Ovary (tissue), 9 donors: ENCODE data around the gene RNF223. TPM values are rescaled to one million over a fixed set of nuclear protein-coding genes. Genes with fewer than 3 reads are reported as not detected.
A peak's percentile ranks its signal among the peaks of the same experiment; 100 is the strongest.
"Not testable (repeated sequence)": the region's sequence is repeated elsewhere in the genome, so short reads cannot be mapped to it uniquely, and the experiment has no call there.

Experiments used
- DNase-seq, 5 donors: peaks; one replicate each; pipeline ENCODE4 v3.0.0-alpha.2; 2019 to 2020
- H3K27ac ChIP-seq, 2 donors: fragments of 200-600 bp; one replicate each; pipeline versions ENCODE4 v1.5.1 to v1.8.0; 2019 to 2022
- H3K27me3 ChIP-seq: fragments of 200-600 bp; one replicate; pipeline ENCODE4 v1.8.0; 2022
- H3K36me3 ChIP-seq: fragments of 200-600 bp; sonication (generic); one replicate; pipeline ENCODE4 v1.5.1; 2019
- H3K4me1 ChIP-seq: one replicate; pipeline ENCODE4 v1.8.1; 2013; ENCODE audit warnings: mild to moderate bottlenecking, moderate library complexity; ENCODE audit not compliant: insufficient read depth
- H3K4me3 ChIP-seq: fragments of 200-600 bp; sonication (generic); one replicate; pipeline ENCODE4 v1.5.1; 2017
- H3K9me3 ChIP-seq, 2 donors: fragments of 200-600 bp in 1 of 2; sonication (generic) in 1 of 2; one replicate each; pipeline versions ENCODE4 v1.5.1 to v1.8.1; 2013 to 2019; ENCODE audit warnings: mild to moderate bottlenecking in 1 of 2, moderate library complexity in 1 of 2
- EP300 ChIP-seq: sonication (generic); formaldehyde crosslinking; IDR thresholded peaks from one replicate; pipeline ENCODE4 v1.6.1; 2017; ENCODE audit warnings: antibody characterized with exemption
- POLR2A ChIP-seq: fragments of 450-650 bp; IDR thresholded peaks from one replicate; pipeline ENCODE4 v1.6.1; 2017; ENCODE audit warnings: antibody characterized with exemption, mild to moderate bottlenecking, moderate library complexity
- WGBS, 3 donors: extraction: QIAGEN DNeasy Blood & Tissue Kit in 1 of 3; methylation state at CpG; one replicate each; pipeline versions ENCODE4 v1.1.5 to v1.1.7; 2013 to 2017; 5-methylcytosine and 5-hydroxymethylcytosine counted together
- intact Hi-C, 4 donors: fragments of 100-400 bp; cut with DNase I; formaldehyde crosslinking; loops; one replicate each; pipeline versions ENCODE4 v1.11.0 to v1.15.1; 2022 to 2023
- polyA plus RNA-seq, 2 donors: library from polyadenylated mRNA; stranded (reverse); fragments of 200-250 nt in 1 of 2; fragments of 350-450 nt in 1 of 2; fragmentation: Illumina TruSeq in 1 of 2; extraction: RNeasy Lipid Tissue Mini Kit (QIAGEN cat#74804) in 1 of 2; gene quantifications; one replicate each; pipeline ENCODE4 v1.2.3, GENCODE V29; 2013 to 2014
- total RNA-seq, 7 donors: library from RNA; depleted of rRNA in 2 of 7; stranded (reverse); fragments of >200 nt in 2 of 7; fragmentation: NEBNext Ultra II Directional in 3 of 7; extraction: Animal tissue kit (Norgen Biotek cat#: 25700) in 3 of 7; gene quantifications; one replicate each; pipeline versions ENCODE4 v1.1.0 to v1.2.4, GENCODE V29; 2016 to 2023
- TF ChIP-seq, protein P1 (sequence below), 3 donors: fragments of 450-650 bp in 2 of 3; fragments of 200-600 bp in 1 of 3; IDR thresholded peaks; one replicate each; pipeline versions ENCODE4 v1.5.1 to v1.8.0; 2016 to 2022; ENCODE audit warnings: antibody characterized with exemption in 3 of 3, mild to moderate bottlenecking in 1 of 3
- donor health status: DM: no; HTN: no; CAD: no; lungs with moderate emphysema.
- donor health status: DM: no; HTN: no; CAD: no.
- donor health status: Bipolar disorder and iron deficiency.
- donor health status: DM: yes; HTN: yes; CAD: no.
- donor health status: DM: no; HTN: no; CAD: no.
- donor health status: DM: yes; HTN: yes; CAD: no.

RNF223 gene
- total and polyA plus RNA-seq, 9 donors: 0.36 to 0.92 TPM; not detected in 7

DNA sequence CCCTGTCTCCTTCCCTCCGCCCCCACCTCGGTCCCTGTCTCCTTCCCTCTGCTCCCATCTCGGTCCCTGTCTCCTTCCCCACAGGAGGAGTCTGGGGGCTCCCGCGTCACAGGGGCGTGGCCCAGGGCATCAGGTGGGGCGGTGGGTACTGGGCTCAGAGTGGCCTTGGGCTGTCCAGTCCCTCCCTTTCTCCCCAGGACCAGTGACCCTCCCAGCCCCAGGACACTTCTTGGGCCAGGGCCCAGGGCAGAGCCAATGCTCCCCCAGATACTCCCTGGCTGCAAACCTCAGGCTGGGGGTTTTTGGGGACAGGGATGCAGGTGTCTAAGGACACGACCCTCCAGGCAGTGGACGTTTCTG is 6.8 kb upstream of the RNF223 start:
- Histone ChIP-seq H3K4me3 (no peak overlapping the region), H3K27ac (no peak overlapping the region), H3K9me3 (no peaks in the 10 kb centered on the region), H3K27me3 (no peaks in the 10 kb centered on the region), H3K4me1 (peaks cover 11% of the 10 kb centered on the region), H3K36me3 (no peaks in the 10 kb centered on the region)
- TF ChIP-seq, protein P1, sequence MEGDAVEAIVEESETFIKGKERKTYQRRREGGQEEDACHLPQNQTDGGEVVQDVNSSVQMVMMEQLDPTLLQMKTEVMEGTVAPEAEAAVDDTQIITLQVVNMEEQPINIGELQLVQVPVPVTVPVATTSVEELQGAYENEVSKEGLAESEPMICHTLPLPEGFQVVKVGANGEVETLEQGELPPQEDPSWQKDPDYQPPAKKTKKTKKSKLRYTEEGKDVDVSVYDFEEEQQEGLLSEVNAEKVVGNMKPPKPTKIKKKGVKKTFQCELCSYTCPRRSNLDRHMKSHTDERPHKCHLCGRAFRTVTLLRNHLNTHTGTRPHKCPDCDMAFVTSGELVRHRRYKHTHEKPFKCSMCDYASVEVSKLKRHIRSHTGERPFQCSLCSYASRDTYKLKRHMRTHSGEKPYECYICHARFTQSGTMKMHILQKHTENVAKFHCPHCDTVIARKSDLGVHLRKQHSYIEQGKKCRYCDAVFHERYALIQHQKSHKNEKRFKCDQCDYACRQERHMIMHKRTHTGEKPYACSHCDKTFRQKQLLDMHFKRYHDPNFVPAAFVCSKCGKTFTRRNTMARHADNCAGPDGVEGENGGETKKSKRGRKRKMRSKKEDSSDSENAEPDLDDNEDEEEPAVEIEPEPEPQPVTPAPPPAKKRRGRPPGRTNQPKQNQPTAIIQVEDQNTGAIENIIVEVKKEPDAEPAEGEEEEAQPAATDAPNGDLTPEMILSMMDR (IDR thresholded peaks at IDR 0.05): no peak
- TF ChIP-seq POLR2A: no peak
- TF ChIP-seq EP300: no peak
- WGBS, 3 donors: 26 to 33% (median 32%) methylated on average over 8 to 9 of the region's 9 CpGs
- DNase-seq: peak; percentile 8 to 37 (median 19)
- intact Hi-C loops: no loop called here

DNA sequence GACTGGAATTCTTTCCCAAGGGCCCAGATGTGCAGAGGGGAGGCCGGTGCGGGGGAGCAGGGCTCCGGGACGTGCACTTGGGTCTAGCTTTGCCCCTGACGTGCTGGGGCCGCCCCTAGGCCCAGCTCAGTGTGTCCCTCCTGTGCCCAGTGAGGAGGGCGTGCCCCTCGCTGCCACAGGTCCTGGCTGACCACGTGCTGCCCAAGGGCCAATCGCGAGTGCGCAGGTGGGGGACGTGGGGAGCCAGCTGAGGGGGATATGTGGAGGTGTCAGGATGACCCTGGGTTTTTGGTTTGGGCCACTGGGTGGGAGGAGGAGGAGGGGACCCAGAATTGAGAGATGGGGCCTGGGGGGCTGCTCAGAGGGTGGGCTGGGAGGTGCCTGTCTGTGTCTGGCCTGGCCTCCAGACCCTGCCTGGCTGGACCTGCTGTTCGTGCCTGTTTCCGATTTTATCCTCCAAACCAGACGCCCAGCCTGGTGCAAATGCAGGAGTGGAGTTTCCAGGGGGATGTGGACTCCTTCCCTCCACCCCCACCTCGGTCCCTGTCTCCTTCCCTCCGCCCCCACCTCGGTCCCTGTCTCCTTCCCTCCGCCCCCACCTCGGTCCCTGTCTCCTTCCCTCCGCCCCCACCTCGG is 6.1 kb upstream of the RNF223 start:
- Histone ChIP-seq H3K27me3 (no peaks in the 10 kb centered on the region), H3K4me3 (peak overlapping the region; percentile 16), H3K27ac (no peak overlapping the region), H3K36me3 (no peaks in the 10 kb centered on the region), H3K4me1 (peaks cover 11% of the 10 kb centered on the region), H3K9me3 (no peaks in the 10 kb centered on the region)
- intact Hi-C loops: no loop called here
- TF ChIP-seq, protein P1 (IDR thresholded peaks at IDR 0.05): no peak
- TF ChIP-seq EP300 (no peak), POLR2A (no peak)
- 1 to 2% (median 2%) methylated on average over 15 to 20 of the region's 23 CpGs for WGBS, 3 donors
- DNase-seq: peak; percentile 34 to 70 (median 49)

DNA sequence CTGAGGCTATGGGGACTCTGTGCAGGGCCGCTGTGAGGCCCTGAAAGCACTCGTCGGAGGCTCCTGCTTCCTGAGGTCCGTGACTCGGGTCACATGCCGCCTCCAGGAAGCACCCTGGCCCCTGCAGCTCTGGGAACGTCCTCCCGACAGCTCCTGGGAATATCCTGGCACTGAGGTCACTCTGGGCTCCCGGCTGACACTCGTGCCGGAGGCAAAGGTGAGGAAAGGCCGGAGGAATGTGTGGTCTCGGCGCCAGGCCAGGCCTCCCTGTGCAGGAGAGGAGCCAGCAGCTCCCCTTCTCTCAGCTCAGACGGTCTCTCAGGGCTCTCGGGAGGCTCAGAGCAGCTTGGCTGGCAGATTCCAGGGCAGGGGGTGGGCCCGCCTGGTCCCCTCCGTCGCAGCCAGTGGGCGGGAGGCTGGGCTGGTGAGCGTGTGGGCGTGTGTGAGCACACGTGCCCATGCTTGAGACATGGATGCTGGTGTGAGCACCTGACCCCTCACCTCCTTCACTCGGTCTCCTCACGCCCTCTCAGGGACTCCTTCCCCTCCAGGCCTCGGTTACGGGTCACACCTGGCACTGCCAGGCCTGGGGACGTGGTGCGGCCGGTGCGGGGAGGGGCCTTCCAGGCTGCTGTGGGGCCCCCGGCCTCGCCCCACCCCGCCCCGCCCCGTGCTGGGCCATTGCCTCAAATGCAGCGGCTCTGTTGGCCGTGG is 5.5 kb upstream of the RNF223 start:
- TF ChIP-seq EP300 (no peak), POLR2A (no peak)
- TF ChIP-seq, protein P1 (IDR thresholded peaks at IDR 0.05): no peak
- H3K4me1 ChIP-seq: peaks cover 11% of the 10 kb centered on the region
- peak; percentile 43 to 67 (median 47) for DNase-seq
- no peaks in the 10 kb centered on the region for H3K9me3 ChIP-seq
- peak overlapping the region; percentile 16 for H3K4me3 ChIP-seq
- H3K27me3 ChIP-seq: peaks cover 3% of the 10 kb centered on the region
- H3K36me3 ChIP-seq: no peaks in the 10 kb centered on the region
- 0 to 1% (median 1%) methylated on average over 22 to 38 of the region's 38 CpGs for WGBS, 3 donors
- no peak overlapping the region for H3K27ac ChIP-seq
- intact Hi-C loops: no loop called here

DNA sequence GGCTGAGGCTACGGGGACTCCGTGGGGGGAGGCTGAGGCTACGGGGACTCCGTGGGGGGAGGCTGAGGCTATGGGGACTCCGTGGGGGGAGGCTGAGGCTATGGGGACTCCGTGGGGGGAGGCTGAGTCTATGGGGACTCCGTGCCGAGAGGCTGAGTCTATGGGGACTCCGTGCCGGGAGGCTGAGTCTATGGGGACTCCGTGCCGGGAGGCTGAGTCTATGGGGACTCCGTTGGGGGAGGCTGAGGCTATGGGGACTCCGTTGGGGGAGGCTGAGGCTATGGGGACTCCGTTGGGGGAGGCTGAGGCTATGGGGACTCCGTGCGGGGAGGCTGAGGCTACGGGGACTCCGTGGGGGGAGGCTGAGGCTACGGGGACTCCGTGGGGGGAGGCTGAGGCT is 3.3 kb upstream of the RNF223 start:
- H3K4me3 ChIP-seq, H3K36me3 ChIP-seq, H3K27me3 ChIP-seq, H3K9me3 ChIP-seq, H3K27ac ChIP-seq, intact Hi-C loops: not testable (repeated sequence)
- DNase-seq: peak in 1 of 5 donors; percentile 7
- WGBS, 3 donors: 68% methylated on average over 18 of the region's 21 CpGs; no CpG with 5 or more reads in 2 of the 3 donors
- peaks cover 11% of the 10 kb centered on the region for H3K4me1 ChIP-seq
